Endometrium (tissue), 2 donors: ENCODE results near the gene ANK2.

ENCODE experiments used
- FAIRE-seq: peaks from 2 replicates; lab custom pipeline; 2012; peaks lifted over from hg19 to GRCh38; lab: Jason Lieb, UNC
- donor health status: control.
- donor health status: control.

Gene ANK2

DNA sequence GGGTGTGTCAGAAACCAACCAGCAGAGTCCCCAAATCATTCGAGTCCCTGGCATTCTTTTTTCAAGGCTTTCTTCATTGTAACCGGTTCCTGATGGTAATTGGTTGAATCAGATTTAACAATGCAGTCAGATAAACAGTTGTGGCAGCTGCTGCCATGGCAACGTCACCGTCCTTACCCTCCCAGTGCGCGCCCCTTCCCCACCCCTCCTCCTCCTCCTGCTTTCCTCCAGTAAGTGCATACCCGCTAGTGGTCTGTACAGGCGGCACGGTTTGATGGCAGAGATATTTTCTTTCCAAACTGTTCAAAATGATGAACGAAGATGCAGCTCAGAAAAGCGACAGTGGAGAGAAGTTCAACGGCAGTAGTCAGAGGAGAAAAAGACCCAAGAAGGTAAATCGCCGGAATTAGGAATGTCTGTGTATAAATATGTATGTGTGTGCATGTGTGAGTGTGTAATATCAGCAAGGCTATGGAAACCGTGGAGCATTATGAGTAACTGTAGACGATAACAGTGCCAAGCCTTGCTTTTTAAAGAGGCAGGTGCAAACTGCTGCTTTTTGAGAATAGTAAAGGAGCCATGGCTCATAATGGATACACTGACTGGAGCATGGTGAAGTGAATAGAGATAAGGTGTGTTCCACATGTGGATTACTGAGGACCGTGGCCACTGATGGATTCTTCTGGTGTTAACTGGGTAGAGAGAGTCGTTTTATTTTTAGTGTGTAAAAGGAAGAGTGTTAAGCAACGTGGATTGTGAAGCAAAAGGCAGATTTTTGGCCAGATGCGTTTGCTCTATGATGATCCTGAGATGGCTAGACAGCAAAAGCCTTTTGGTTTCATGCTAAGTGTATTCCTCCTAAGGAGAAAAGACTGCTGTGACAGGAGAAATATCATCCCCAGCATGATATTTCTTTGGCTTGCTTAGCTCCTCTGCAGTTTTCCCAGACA lies at the start of gene ANK2:
Gene ANK2, plus strand, starts transcription at position 233 of the 950 bp plus-strand sequence. Its CDS starts 76 bp downstream, at position 309.
- no peak for FAIRE-seq

DNA sequence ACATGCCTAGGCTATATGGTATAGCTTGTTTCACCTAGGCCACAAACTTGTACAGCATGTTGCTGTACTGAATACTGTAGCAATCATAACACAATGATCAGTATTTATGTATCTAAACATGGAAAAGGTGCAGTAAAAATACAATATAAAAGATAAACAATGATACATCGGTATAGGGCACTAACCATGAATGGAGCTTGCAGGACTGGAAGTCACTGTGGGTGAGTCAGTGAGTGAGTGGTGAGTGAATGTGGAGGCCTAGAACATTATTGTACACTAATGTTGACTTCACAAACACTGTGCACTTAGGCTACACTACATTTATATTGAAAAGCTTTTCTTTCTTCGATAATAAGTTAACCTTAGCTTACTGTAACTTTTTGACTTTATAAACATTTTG lies 45.6 kb upstream of the ANK2 start:
- no peak for FAIRE-seq

DNA sequence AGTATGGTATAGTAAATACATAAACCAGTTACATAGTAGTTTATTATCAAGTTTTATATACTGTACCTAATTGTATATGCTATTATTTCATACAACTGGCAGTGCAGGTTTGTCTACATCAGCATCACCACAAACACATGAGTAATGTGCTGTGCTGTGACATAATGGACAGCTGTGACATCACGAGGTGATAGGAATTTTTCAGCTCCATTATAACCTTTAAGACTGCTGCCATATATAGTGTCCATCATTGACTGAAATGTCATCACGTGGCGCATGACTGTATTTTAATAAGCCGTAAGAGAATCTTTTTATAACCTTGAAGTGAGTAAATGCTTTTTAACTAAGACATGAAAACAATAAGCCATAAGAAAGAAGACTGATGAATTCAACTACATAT lies 44.8 kb upstream of the ANK2 start:
- FAIRE-seq, result no peak

DNA sequence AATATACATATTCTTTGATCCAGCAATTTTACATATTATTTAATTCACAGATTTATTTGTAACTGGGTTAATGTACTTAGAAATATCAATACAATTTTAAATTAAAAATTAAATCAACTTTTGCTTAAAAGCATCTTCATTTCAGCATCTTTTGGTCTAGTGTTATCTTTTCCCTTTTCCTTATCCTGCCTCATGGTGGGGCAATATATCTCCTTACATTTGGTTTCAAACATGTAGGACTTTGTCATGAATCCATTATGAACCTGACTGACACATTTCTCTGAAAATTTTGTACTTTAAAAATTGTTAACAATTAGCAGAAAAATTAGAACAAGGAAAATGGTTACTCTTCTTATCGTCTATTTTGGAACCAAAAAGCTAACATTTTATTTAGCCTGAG lies 42.8 kb upstream of the ANK2 start:
- FAIRE-seq, result no peak

DNA sequence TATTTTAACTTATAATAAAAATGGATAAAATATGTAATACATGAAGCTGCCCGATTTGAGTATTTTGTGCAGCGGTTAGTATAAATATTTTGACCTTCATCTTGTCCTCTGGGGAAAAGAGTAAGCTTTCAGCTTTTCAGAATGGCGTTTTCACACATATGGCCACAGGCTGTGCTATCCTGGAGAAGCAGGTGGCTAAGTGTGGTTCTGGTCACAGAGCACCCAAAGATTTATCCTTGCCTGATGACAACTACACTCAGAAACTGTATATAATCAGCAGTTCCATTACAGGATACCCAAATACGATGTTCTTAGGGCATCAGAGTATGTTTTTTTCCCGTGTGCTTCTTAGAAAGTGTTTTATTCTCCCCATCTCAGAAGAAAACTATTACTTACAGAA lies 42.3 kb upstream of the ANK2 start:
- no peak for FAIRE-seq

DNA sequence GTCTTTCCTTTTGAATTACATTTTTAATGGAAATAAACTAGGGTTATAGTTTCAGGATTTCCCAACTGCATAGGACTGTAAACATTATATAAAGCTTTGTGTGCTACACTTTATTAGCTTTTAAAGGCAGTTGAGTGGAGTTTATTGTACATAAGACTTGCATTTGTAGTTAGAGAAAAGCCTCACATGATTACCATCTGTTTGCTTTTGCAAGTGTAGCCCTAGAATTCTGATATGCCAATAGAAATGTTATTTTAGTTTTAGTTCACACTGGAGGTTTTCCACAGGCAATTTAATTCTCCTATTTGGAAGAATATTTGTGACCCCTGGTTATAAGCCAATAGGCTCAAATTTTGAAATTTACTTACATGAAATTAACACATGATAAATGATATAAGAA lies 41.3 kb upstream of the ANK2 start:
- FAIRE-seq, result no peak

DNA sequence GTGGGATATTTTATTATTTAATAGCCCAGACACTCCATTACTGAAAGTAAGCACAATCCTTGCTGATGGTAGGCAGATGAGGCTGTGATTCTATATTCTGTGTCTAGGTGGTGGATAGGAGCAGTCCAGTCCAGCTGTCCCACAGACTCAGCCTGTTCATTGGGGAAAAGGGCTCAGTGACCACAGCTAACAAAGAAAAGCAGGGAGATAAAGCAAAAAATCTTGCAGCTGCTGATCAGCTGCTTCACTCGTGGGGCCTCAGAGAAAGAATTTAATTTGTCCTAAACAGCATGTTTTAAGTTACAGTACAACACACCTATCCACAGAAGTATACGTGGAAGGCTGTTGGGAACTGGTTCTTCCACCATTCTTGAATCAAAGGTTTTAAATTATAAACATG lies 40.7 kb upstream of the ANK2 start:
- no peak for FAIRE-seq

DNA sequence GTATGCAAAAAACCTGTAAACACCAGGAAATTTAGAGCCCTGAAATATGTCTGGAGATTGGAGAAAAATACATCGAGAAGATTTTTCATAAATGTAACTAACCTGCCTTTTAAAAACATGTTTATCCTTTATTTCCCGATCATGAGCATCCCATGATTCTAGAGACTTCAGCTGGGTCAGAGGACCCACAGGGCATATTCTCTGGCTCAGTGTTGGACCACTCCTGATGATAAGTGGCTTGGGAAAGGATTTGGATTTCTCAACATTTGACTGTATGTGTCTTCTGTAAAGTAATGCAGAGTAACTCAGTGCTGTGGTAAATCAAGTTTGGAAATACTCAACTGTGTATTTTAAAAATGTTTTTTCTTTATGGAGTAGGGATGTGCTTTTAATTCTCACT lies 40.0 kb upstream of the ANK2 start:
- no peak for FAIRE-seq

DNA sequence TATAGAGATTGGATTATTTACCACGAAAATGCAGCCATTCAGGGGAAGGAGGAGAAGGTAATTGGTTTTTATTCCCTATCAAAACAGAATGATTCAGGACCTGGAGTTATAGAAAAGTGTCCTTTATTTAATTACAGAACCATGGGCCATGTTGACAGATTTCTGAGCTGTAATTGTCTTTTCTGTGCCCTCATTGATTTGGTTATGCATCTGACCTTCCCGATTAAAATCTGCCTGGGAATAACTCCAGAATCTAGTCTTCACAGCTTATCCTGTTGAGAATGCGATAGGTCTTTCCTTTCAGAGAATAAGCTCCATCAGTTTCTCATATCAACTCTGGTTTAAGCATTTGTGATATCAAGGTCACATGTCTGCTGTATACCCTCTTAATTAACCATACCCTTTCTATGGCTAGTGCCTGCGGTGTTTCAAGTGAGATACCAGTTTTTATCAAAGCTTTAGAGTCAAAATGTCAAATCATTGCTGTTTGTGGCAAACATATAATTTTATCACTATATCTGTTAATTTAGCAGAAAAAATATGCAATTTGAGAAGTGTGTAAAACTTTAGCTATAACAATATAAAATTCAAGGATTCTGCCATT lies 37.2 kb upstream of the ANK2 start:
- no peak for FAIRE-seq

DNA sequence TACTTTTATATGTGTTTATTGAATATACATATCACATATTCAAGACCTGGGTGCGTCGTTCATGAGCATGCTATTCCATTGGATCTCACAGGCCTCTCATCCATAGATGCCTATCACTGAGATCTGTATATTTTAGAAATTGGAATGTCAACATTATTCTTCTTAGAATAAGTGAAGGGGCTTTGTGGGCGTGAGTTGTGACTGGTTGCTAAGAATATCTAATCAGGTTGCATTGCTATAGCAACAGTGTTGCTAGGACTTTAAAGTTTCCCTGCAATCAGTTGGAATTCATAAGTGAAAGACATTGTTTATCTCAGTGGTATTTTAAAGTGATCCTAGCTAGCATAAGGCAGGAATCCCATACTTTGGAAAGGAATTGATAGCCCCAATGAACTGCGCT lies 36.7 kb upstream of the ANK2 start:
- FAIRE-seq, result no peak

DNA sequence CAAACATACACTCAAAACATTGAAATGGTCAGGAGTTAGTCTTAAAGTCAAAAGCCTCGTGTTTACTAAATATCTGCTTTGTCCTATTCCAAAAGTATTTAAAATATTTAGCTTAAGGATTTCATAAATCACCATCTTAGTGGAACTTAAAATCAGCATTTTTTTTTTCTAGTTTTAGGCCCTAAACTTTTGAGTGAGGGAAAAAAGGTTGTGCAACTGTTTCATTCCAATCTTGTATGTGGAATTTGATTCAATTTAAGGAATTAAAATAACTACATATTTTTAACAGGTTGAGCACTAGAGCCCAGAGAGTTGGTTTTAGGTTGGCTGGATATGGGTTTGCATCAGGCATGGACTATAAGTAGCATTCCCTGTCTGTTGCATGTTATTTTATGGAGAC lies 35.7 kb upstream of the ANK2 start:
- FAIRE-seq, result no peak

DNA sequence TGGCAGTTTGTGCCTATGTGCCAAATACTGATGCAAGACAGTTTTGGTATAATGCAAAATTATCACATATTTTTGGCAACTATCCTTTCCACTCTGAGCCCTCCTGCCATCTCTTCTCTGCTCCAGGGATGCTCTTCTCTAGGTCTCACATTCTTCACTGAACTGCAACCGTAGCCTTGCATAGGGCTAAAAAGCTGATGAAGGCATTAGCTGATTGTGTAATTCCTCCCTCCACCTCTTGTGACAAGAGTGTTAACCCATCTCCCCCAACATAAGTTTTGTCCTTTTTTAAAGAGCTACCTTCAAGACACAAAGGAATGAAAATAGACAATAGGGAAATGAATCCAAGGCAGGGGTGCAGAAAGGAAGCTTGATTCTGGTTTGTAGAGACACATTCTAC lies 33.1 kb upstream of the ANK2 start:
- FAIRE-seq, result no peak

DNA sequence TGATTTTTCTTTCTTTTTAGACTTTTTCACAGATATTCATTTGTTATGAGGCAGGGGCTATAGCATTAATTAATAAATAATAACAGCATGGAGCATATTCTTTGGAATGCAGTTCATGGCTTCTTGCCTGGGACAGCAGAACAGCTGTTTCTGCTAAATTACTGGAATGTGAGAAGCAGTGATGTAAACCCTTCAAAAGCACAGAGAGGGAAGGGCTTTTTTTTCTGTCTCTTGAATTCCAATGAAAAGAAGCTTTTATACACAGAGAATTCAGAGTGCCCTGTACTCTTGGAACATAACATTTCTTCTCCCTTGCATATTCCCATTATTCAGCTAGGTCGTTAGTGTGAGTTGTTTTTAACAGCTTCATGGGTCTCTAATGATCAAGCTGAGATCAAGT lies 28.5 kb upstream of the ANK2 start:
- no peak for FAIRE-seq

DNA sequence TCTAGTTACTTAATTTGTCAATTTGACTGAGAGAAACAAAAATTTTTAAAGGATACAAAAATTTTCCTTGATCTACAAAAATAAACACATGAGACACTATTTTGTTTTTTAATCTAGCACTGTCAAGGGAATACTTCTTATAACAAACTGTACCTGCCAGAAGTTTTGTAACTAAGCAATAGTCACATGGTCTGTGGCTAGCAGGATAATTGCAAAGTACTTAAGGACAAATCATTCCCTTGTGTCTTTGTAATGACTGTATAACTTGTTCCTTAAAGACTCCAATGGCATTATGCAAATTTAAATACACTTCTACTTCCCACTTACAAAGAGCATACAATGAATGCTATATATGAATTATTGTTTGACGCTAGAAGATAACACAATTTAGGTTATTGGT lies 25.1 kb upstream of the ANK2 start:
- no peak for FAIRE-seq

DNA sequence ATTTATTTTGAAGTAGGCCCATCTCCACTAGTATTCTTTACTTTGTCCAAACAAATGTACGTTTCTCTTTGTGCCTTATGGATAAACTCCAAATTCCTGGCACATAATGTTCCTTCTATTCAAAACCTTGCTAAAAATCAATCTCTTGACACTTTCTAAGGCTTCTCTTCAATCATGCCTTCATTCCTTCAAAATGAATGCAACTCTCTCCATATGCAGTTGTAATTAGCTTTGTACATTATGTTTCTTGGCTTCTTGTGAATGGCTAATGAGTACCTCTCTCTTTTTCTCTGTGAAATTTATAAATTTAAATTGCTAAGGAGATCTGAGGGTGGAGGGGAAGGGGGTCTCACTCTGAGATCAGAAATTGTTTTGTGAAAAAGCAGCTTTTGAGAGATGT lies 24.0 kb upstream of the ANK2 start:
- FAIRE-seq, result no peak

DNA sequence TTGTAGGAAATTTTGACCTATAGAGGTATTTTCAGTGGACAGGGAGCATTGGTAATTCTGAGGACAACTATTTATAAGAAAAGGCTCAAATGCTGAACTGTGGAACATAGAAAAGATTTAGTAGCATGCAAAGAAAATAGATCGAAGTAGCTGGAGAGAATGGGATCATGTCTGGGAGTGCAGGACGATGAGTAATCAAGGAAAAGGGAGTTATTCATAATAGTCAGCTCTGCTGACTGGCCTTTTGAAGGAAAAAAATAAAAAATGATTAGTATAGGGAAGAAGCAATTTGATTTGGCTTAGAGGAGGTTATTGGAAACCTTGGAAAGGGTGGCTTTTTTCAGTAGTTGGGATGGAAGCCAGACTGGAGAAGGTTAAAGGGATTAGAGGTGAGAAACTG lies 22.9 kb upstream of the ANK2 start:
- no peak for FAIRE-seq

DNA sequence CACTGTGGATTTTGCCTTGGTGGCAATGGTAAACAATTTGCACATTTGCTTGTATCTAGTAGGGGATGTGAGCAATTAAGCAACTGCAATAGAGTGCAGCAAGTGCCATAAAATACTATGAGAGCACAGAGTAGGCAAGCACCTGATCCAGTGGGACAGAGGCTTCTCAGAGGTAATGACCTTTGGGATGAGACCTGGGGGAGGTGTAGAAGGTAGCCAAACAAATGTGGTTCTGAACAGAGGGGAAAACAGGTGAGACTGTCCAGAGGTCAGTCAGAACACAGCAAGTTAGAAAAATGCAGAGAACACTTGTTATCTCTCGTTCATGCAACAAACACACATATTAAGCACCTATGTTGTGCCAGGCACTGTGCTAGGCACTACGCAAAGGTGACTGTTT lies 21.4 kb upstream of the ANK2 start:
- FAIRE-seq, result no peak

DNA sequence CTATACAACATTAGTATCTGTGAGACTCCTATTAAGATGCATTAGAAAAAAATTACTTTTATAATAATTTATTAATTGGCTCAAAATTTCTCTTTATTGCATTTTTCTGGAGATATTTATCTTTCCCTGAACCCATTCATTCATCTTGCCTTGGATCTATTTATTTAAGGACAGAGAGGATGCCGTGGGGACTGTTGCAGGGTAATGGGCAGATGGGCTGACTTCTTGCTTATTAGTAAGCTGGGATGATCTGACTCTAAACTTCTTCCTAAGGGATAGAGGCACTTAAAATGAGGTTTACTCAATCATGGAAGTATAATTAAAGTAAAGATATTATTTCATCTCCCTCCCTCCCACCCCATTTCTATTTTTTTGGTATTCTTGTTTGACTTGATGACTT lies 18.2 kb upstream of the ANK2 start:
- FAIRE-seq, result no peak

DNA sequence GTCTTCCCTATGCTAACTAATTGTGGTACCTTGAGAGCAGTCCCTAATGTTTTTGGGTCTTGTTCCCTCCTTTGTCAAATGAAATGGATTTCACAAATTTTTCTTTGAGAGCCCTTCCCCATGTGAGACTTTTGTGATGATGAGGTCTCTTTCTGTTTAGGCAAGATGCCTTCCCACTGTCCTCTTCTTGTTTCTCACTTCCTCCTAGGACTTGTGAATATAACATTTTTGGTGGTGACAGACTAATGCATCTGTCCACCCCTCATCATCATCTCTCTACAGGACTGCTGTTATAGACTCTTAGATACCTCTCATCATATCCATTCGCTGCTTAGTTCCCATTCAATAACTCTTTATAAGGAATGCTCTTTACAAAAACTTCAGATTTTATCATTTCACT lies 8.7 kb upstream of the ANK2 start:
- FAIRE-seq, result no peak

DNA sequence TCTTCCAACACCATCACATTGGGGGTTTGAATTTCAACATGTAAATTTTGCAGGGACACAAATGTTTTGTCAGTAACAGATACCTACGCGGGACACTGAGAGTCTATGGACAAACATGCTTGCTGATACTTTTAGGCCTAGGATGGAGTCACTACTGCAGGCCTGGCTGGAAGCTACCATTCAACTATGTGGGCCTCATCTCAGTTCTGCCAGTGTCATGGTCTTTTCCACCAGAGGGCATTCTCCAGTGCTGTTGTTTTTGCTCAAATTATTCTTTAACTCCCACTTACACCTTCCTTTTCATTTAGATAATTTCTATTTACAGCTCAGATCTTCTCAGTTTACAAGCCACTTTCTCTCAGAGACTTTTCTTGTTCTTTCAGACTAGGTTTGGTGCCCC lies 7.0 kb upstream of the ANK2 start:
- FAIRE-seq, result no peak

DNA sequence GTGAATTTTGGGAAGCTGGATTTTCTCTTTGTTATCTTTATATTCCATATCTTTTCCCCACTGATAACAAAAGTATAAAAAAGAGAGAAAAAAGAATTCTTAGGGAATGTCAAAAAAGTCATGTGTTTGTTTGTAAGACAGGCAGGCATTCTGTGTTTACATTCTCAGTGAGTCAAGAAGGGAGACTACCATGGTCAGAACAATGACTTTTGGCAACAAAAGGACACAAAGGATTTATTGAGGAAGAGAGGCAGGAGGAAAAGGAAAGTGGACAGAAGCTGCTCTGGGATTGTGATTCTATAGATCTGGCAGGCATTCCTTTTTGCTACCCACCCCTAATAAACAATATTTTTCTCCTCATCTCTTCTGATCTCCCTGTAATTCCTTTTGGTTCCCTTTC lies 5.9 kb upstream of the ANK2 start:
- no peak for FAIRE-seq

DNA sequence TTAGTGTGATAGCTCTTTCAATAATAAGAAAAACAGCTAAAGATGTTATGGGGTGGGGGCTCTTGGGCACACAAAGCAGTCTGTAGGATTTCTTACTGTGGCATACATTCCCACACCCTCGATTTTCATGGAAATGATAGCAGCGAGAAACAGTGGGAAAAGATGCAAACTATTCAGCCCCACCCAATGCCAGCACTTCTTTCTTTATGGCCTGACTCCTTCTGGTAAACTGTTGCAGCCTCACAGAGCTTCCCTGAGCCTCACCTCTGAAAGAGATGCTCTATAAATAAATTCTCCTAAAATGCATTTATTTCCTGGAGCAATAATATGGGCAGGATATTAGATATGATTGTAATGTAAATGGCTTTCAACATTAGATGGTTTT lies 910 bp downstream of the ANK2 start:
- no peak for FAIRE-seq

DNA sequence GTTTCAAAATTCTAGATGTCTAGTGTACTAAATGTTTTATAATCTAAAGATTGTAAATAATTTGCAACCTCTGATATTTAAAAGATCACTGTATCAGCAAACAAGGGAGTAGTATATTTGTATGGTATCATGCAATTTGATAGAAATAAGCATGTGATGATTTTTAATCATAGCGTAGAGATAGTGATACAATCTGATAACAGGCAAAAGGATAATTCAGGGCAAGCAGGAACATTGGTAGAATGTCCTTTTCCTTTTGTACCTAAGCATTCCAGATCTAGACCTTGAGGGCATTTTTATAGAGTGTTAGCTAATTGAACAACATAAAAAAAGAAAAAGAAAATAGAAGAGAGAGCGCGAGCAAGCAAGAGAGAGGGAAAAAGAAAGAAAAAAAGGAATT lies 1.4 kb downstream of the ANK2 start:
- no peak for FAIRE-seq

DNA sequence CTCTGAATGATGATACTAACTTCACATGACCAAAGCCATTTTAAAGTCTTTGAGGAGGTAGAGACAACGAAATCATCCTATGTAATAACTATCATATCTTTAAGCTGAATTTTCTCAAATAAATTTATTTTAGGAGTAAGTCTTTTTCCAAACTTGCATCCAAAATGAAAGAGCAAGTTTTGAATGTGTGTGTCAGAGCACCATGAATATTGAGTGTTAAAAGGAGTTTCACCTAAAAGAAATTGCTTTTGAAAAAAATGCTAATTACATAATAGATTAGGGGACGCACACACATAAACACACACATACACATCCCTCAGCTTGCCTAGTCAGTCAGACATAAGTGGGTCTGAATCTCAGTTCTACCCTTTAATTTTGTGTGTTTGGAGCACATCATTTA lies 1.9 kb downstream of the ANK2 start:
- FAIRE-seq, result no peak
